Femur (tissue), 1 donor: ENCODE measurements around the gene EDDM3A.

ENCODE experiments used
- DNase-seq: peaks from one replicate; pipeline ENCODE4 v3.0.0-alpha.2; 2017

The EDDM3A gene

GRCh38 chr14:20790464-20791116 is 44.9 kb downstream of the EDDM3A start:
- no peak for DNase-seq

DNA sequence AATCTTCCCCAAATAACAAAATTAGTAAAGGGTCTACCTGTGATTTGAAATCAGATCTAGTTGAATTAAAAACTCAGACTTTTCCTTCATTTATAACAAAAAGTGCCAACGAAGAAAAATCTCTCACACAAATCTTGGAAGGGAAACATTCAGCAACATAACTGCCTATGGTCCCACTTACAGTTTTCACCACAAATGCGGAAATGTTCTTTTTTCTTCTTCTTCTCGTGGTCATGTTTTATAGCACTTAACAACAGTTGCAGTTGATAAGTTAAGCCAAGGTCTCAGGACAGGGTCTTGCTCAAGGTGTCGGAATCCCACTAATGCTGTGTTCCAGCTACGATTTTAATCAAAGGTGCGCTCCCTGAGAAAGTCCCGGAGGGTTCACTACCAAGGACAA is 45.5 kb downstream of the EDDM3A start:
- no peak for DNase-seq

- DNase-seq: no peak
These were observed 45.9 kb downstream of the EDDM3A start for GRCh38 chr14:20791597-20791996.

DNA sequence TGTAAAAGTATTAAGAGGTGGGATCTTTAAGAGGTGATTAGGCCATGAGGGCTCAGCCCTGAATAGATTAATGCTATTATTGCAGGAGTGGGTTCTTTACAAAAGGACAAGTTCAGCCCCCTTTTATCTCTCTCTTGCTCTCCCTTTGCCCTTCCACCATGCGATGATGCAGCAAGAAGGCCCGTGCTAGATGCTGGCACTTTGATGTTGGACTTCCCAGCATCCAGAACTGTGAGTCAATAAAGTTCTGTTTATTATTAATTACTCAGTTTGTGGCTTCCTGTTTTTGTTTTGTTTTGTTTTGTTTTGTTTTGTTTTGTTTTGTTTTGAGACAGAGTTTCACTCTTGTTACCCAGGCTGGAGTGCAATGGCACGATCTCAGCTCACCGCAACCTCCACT is 46.9 kb downstream of the EDDM3A start:
- no peak for DNase-seq

GRCh38 chr14:20794644-20795369 is 49.1 kb downstream of the EDDM3A start:
- DNase-seq: no peak

GRCh38 chr14:20797164-20797563 is 51.5 kb downstream of the EDDM3A start:
- no peak for DNase-seq
